ENCODE measurements around the gene ITFG1.
"Not testable (repeated sequence)": the region's sequence is repeated elsewhere in the genome, so short reads cannot be mapped to it uniquely, and the experiment has no call there.

Gene ITFG1

DNA sequence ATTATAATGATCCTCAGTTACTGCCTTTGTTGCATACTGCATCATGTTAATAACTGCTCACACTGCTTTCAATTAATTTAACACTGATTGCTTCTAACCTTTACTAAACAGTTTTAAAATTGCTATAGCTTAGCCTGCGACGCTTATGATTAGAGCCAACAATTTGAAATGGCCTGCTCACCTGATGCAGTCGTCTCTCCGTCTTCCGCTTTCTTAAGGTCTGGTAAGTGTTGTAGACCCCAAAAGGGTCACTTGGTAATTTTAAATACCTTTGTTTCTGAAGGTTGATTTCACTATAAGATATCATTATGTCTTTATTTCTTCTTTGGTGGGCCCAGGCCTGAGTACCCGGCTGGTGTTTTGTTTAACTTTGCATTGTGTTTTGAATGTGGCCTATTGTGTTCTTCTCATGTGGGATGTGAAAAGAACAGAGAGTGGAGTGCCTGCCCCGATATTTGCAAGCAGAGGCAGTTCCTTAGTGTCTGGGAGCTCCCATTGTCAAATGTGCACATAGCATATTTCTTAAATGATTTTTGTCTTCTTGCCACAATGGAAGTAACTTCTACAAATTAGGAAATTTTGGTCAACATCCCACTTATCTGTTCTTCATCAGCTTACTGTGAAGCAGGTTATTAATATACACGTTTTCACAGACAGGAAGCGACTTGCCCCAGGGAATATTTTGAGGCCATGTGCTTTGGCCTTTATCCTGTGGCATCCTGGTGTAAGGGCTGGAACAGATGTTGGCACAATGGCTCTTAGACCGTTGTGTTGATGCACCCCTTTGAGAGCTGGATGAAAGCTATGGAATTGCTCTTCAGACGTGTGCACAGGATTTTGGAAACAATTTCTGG, 3.1 kb upstream of the ITFG1 start:
- Histone ChIP-seq H3K4me1 (ENCODE audit: insufficient read depth, low read length) (peaks cover 15% of the 10 kb centered on the region), H3K9ac (ENCODE audit: low read depth, low read length) (no peak overlapping the region), H3K9me3 (ENCODE audit: control insufficient read depth, insufficient read depth, low read length) (no peaks in the 10 kb centered on the region), H3K36me3 (ENCODE audit: insufficient read depth, low read length) (no peaks in the 10 kb centered on the region)

DNA sequence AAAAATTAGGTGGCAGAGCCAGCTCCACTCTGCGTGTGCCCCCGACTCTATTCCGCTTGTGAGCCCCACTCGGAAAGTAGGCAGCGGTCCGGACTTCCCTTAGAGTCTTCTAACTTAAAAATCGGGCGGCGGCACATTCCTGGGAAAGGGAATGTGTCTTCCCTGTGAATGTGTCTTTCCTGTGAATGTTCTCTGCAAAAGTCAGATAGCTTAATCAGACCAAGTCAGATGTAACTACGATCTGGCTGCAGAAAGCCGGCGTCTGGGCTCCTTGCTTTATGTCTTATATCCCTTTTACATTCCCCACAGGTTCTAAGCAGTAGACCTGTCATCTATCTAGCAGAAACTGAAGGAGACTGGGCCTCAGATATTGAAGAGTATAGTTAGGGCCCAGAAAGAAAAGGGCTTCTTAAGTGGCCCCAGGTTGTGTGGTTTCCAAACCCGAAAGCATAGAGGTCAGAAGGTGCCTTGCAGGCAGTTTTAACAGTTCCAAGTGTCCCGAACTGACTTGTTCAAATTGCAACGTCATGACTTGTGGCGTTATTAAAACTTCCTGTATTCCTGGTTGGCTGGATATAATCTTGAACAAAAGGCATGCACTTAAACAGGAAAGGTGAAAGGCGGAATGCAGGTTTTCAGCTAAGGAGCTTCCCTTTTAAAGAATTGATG, 869 bp upstream of the ITFG1 start:
- Histone ChIP-seq H3K36me3 (ENCODE audit: insufficient read depth, low read length) (peaks cover 4% of the 10 kb centered on the region; the same call in 1 of the 2 replicates), H3K4me1 (ENCODE audit: insufficient read depth, low read length) (peaks cover 8% of the 10 kb centered on the region; the same call in 1 of the 2 replicates), H3K9ac (ENCODE audit: low read depth, low read length) (peak overlapping the region; percentile 98)

GRCh38 chr16:47460359-47460710, 528 bp downstream of the ITFG1 start:
- peaks cover 4% of the 10 kb centered on the region; the same call in 1 of the 2 replicates for H3K36me3 ChIP-seq (ENCODE audit: insufficient read depth, low read length)
- peaks cover 8% of the 10 kb centered on the region; the same call in 1 of the 2 replicates for H3K4me1 ChIP-seq (ENCODE audit: insufficient read depth, low read length)
- no peaks in the 10 kb centered on the region for H3K9me3 ChIP-seq (ENCODE audit: control insufficient read depth, insufficient read depth, low read length)
- peak overlapping the region; percentile 98 for H3K9ac ChIP-seq (ENCODE audit: low read depth, low read length)

More for the DNA sequence above, 869 bp upstream of the ITFG1 start:
- no peaks in the 10 kb centered on the region for H3K9me3 ChIP-seq (ENCODE audit: control insufficient read depth, insufficient read depth, low read length)

- H3K4me1 ChIP-seq (ENCODE audit: insufficient read depth, low read length) = peaks cover 7% of the 10 kb centered on the region; the same call in 1 of the 2 replicates
- H3K9me3 ChIP-seq (ENCODE audit: control insufficient read depth, insufficient read depth, low read length) = no peaks in the 10 kb centered on the region
- H3K9ac ChIP-seq (ENCODE audit: low read depth, low read length) = peak overlapping the region; percentile 98; the same call in 1 of the 2 replicates
- peaks cover 4% of the 10 kb centered on the region; the same call in 1 of the 2 replicates for H3K36me3 ChIP-seq (ENCODE audit: insufficient read depth, low read length)
Observed at GRCh38 chr16:47459603-47460002, 1.3 kb downstream of the ITFG1 start.

DNA sequence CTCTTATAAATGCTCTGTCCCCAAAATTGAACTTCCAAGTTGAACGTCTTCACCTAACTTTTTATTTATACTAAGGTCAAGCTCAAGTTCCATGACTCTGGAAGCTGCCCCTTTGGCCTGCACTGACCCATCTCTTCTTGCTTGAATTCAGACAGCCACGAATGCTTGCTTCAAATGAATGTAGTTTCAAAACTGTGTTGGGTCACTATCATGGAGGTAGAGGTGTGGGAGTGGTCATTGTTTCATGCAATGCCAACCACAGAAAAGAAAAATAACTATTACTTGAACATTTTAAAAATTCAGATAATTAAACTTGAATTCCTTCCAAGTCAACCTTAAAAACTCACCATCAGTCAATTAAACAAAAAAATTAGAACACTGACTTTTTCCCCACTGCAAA, 2.5 kb downstream of the ITFG1 start:
- Histone ChIP-seq H3K9me3 (ENCODE audit: control insufficient read depth, insufficient read depth, low read length) (no peaks in the 10 kb centered on the region; the same call in 1 of the 2 replicates), H3K9ac (ENCODE audit: low read depth, low read length) (no peak overlapping the region), H3K36me3 (ENCODE audit: insufficient read depth, low read length) (peaks cover 7% of the 10 kb centered on the region; the same call in 1 of the 2 replicates), H3K4me1 (ENCODE audit: insufficient read depth, low read length) (peaks cover 3% of the 10 kb centered on the region; the same call in 1 of the 2 replicates)

DNA sequence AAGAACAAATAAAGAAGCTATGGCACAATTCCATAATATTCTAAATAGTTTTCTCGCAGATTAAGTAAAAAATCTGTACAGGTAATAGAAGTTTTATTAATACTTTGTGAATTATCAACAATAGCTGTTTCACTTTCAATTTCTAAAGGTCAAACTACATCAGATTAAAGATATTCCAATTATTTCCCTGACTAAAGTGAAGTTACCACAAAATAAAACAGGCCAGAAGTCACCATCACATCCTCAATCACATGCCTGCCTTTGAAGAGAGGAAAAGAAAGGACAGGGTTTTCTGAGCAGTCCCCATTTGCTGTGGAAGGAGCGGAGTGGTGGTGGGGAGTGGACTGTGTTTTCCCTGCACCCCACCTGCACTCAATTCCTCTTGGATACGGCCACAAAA, 11.1 kb downstream of the ITFG1 start:
- no peaks in the 10 kb centered on the region; the same call in 1 of the 2 replicates for H3K9me3 ChIP-seq (ENCODE audit: control insufficient read depth, insufficient read depth, low read length)
- no peak overlapping the region for H3K9ac ChIP-seq (ENCODE audit: low read depth, low read length)
- no peaks in the 10 kb centered on the region for H3K4me1 ChIP-seq (ENCODE audit: insufficient read depth, low read length)
- H3K36me3 ChIP-seq (ENCODE audit: insufficient read depth, low read length) = peaks cover 11% of the 10 kb centered on the region; the same call in 1 of the 2 replicates

- Histone ChIP-seq H3K9ac (ENCODE audit: low read depth, low read length) (no peak overlapping the region), H3K9me3 (ENCODE audit: control insufficient read depth, insufficient read depth, low read length) (no peaks in the 10 kb centered on the region), H3K36me3 (ENCODE audit: insufficient read depth, low read length) (peaks cover 11% of the 10 kb centered on the region; the same call in 1 of the 2 replicates), H3K4me1 (ENCODE audit: insufficient read depth, low read length) (no peaks in the 10 kb centered on the region)
Observed at GRCh38 chr16:47448830-47449575, 11.9 kb downstream of the ITFG1 start.

- Histone ChIP-seq H3K4me1 (ENCODE audit: insufficient read depth, low read length) (no peaks in the 10 kb centered on the region), H3K9ac (ENCODE audit: low read depth, low read length) (no peak overlapping the region), H3K9me3 (ENCODE audit: control insufficient read depth, insufficient read depth, low read length) (no peaks in the 10 kb centered on the region), H3K36me3 (ENCODE audit: insufficient read depth, low read length) (no peaks in the 10 kb centered on the region)
Observed at GRCh38 chr16:47446431-47446830, 14.4 kb downstream of the ITFG1 start.

DNA sequence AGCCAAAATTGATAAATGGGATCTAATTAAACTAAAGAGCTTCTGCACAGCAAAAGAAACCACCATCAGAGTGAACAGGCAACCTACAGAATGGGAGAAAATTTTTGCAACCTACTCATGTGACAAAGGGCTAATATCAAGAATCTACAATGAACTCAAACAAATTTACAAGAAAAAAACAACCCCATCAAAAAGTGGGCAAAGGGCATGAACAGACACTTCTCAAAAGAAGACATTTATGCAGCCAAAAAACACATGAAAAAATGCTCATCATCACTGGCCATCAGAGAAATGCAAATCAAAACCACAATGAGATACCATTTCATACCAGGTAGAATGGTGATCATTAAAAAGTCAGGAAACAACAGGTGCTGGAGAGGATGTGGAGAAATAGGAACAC, 18.0 kb downstream of the ITFG1 start:
- H3K9ac ChIP-seq (ENCODE audit: low read depth, low read length); H3K4me1 ChIP-seq (ENCODE audit: insufficient read depth, low read length); H3K9me3 ChIP-seq (ENCODE audit: control insufficient read depth, insufficient read depth, low read length); H3K36me3 ChIP-seq (ENCODE audit: insufficient read depth, low read length): not testable (repeated sequence)

DNA sequence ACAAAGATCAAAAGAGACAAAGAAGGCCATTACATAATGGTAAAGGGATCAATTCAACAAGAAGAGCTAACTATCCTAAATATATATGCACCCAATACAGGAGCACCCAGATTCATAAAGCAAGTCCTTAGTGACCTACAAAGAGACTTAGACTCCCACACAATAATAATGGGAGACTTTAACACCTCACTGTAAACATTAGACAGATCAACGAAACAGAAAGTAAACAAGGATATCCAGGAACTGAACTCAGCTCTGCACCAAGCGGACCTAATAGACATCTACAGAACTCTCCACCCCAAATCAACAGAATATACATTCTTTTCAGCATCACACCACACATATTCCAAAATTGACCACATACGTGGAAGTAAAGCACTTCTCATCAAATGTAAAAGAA, 20.8 kb downstream of the ITFG1 start:
- not testable (repeated sequence) for H3K36me3 ChIP-seq (ENCODE audit: insufficient read depth, low read length); H3K9me3 ChIP-seq (ENCODE audit: control insufficient read depth, insufficient read depth, low read length); H3K4me1 ChIP-seq (ENCODE audit: insufficient read depth, low read length); H3K9ac ChIP-seq (ENCODE audit: low read depth, low read length)

DNA sequence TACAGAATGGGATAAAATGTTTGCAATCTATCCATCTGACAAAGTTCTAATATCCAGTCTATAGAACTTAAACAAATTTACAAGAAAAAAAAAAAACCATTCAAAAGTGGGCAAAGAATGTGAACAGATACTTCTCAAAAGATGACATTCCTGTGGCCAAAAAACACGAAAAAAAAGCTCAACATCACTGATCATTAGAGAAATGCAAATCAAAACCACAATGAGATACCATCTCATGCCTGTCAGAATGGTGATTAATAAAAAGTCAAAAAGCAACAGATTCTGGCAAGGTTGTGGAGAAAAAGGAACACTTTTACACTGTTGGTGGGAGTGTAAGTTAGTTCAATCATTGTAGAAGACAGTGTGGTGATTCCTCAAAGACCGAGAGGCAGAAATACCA, 26.6 kb downstream of the ITFG1 start:
- H3K9ac ChIP-seq (ENCODE audit: low read depth, low read length); H3K36me3 ChIP-seq (ENCODE audit: insufficient read depth, low read length); H3K4me1 ChIP-seq (ENCODE audit: insufficient read depth, low read length); H3K9me3 ChIP-seq (ENCODE audit: control insufficient read depth, insufficient read depth, low read length): not testable (repeated sequence)

DNA sequence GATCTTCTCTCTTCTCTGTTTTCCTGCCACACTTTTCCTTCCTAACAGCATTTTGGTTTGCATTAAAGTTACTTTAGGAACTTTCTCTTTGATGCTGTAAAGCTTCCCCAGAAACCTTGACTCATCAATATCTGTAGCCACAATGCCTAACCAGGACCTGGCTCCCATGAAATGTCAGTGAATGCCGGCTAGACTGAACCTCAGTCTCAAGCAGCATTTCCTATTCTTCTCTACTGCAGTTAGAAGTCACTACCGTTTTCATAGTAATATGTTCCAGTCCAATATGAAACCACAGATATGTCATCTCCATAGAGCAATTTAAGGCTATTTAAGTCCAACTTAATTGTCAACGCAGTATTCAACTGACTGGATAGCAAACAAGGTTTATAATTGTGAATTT, 28.9 kb downstream of the ITFG1 start:
- no peaks in the 10 kb centered on the region for H3K36me3 ChIP-seq (ENCODE audit: insufficient read depth, low read length)
- H3K9me3 ChIP-seq (ENCODE audit: control insufficient read depth, insufficient read depth, low read length) = no peaks in the 10 kb centered on the region
- H3K9ac ChIP-seq (ENCODE audit: low read depth, low read length) = no peak overlapping the region
- H3K4me1 ChIP-seq (ENCODE audit: insufficient read depth, low read length) = no peaks in the 10 kb centered on the region

DNA sequence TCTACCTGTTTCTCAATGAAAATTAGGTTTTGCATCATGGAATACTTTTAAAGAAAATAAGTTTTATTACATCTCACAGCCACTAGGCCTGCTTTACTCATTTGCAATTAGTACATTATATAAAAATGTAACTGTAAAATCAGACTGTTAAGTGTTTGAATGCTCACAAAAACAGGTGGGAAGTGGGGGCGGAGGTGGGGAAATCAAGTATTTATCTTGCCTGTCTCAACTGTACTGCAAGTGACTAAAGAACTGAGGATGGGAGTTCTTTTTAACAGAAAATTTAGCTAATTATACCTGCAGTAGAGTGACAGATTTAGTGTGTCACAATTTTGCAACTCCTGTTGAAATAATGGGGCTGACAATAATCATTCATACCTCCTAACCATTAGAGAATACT, 34.1 kb downstream of the ITFG1 start:
- H3K9ac ChIP-seq (ENCODE audit: low read depth, low read length) = no peak overlapping the region
- H3K9me3 ChIP-seq (ENCODE audit: control insufficient read depth, insufficient read depth, low read length) = no peaks in the 10 kb centered on the region
- peaks cover 4% of the 10 kb centered on the region; the same call in 1 of the 2 replicates for H3K4me1 ChIP-seq (ENCODE audit: insufficient read depth, low read length)
- 0 out of 2 replicates have a peak, but pooled peaks cover 4% of the 10 kb centered on the region for H3K36me3 ChIP-seq (ENCODE audit: insufficient read depth, low read length)

DNA sequence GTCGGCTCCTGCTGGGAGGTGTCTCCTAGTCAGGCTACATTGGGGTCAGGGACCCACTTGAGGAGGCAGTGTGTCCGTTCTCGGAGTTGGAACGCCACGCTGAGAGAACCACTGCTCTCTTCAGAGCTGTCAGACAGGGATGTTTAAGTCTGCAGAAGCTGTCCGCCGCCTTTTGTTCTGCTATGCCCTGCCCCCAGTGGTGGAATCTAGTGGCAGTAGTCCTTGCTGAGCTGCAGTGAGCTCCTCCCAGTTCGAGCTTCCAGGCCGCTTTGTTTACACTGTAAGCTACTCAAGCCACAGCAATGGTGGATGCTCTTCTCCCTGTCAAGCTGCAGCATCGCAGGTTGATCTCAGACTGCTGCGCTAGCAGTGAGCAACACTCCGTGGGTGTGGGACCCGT, 36.0 kb downstream of the ITFG1 start:
- Histone ChIP-seq H3K36me3 (ENCODE audit: insufficient read depth, low read length) (0 out of 2 replicates have a peak, but pooled peaks cover 4% of the 10 kb centered on the region), H3K9me3 (ENCODE audit: control insufficient read depth, insufficient read depth, low read length) (no peaks in the 10 kb centered on the region), H3K4me1 (ENCODE audit: insufficient read depth, low read length) (peaks cover 4% of the 10 kb centered on the region; the same call in 1 of the 2 replicates), H3K9ac (ENCODE audit: low read depth, low read length) (no peak overlapping the region)

Measured in ES-I3 (cell line).